Measurements from ENCODE around the gene MCTP1.

Gene MCTP1

GRCh38 chr5:94808497-94808896 lies 476.4 kb downstream of the MCTP1 start:
- ChIA-PET CTCF (no interaction called here), POLR2A (no interaction called here)
- no peak for DNase-seq (ENCODE audit: extremely low spot score)
- no peak for TF ChIP-seq SP1 (IDR thresholded peaks at IDR 0.05)

- ChIA-PET CTCF (no interaction called here), POLR2A (no interaction called here)
- no peak for DNase-seq (ENCODE audit: extremely low spot score)
- no peak for TF ChIP-seq NFRKB (IDR thresholded peaks at IDR 0.05)
- no peak for TF ChIP-seq ZNF384 (IDR thresholded peaks at IDR 0.05)
- TF ChIP-seq SUZ12 (IDR thresholded peaks at IDR 0.05): no peak
- TF ChIP-seq FOXK2 (IDR thresholded peaks at IDR 0.05): no peak
- TF ChIP-seq BHLHE40 (IDR thresholded peaks at IDR 0.05; ENCODE audit: borderline replicate concordance): no peak
- TF ChIP-seq FOXM1 (IDR thresholded peaks at IDR 0.05; ENCODE audit: borderline replicate concordance): no peak
- TF ChIP-seq HDGF (IDR thresholded peaks at IDR 0.05; ENCODE audit: borderline replicate concordance): no peak
- no peak for TF ChIP-seq SP1 (IDR thresholded peaks at IDR 0.05)
- TF ChIP-seq LEF1 (IDR thresholded peaks at IDR 0.05; ENCODE audit: borderline replicate concordance): no peak
- TF ChIP-seq TARDBP (IDR thresholded peaks at IDR 0.05): no peak
- TF ChIP-seq L3MBTL2 (conservative IDR thresholded peaks at IDR 0.05): no peak
- TF ChIP-seq PKNOX1 (IDR thresholded peaks at IDR 0.05): no peak
- no peak for TF ChIP-seq CTBP1 (IDR thresholded peaks at IDR 0.05; ENCODE audit: borderline replicate concordance)
These were observed 476.9 kb downstream of the MCTP1 start for GRCh38 chr5:94807985-94808384.

GRCh38 chr5:94802450-94802849 lies 482.4 kb downstream of the MCTP1 start:
- CTCF ChIA-PET: no interaction called here
- DNase-seq (ENCODE audit: extremely low spot score): no peak
- POLR2A ChIA-PET: no interaction called here
- TF ChIP-seq CTBP1 (IDR thresholded peaks at IDR 0.05; ENCODE audit: borderline replicate concordance) (no peak), L3MBTL2 (conservative IDR thresholded peaks at IDR 0.05) (no peak), ARNT (IDR thresholded peaks at IDR 0.05) (no peak), ELF4 (IDR thresholded peaks at IDR 0.05) (no peak), FOXK2 (IDR thresholded peaks at IDR 0.05) (no peak), LEF1 (IDR thresholded peaks at IDR 0.05; ENCODE audit: borderline replicate concordance) (no peak), TARDBP (IDR thresholded peaks at IDR 0.05) (no peak), BHLHE40 (IDR thresholded peaks at IDR 0.05; ENCODE audit: borderline replicate concordance) (no peak), FOXM1 (IDR thresholded peaks at IDR 0.05; ENCODE audit: borderline replicate concordance) (no peak)

- DNase-seq (ENCODE audit: extremely low spot score): no peak
- ChIA-PET POLR2A (no interaction called here), CTCF (interaction anchor here (0.6 kb wide), 1 partner anchor 47 kb away, joined by 14 read pairs; no protein-coding TSS in a partner anchor)
- TF ChIP-seq LEF1 (IDR thresholded peaks at IDR 0.05; ENCODE audit: borderline replicate concordance) (no peak), L3MBTL2 (conservative IDR thresholded peaks at IDR 0.05) (no peak), ZNF384 (IDR thresholded peaks at IDR 0.05) (no peak), HDGF (IDR thresholded peaks at IDR 0.05; ENCODE audit: borderline replicate concordance) (no peak), PKNOX1 (IDR thresholded peaks at IDR 0.05) (no peak), SP1 (IDR thresholded peaks at IDR 0.05) (no peak), FOXM1 (IDR thresholded peaks at IDR 0.05; ENCODE audit: borderline replicate concordance) (no peak), ELF4 (IDR thresholded peaks at IDR 0.05) (no peak), NFRKB (IDR thresholded peaks at IDR 0.05) (no peak), TARDBP (IDR thresholded peaks at IDR 0.05) (no peak), SUZ12 (IDR thresholded peaks at IDR 0.05) (no peak), ARNT (IDR thresholded peaks at IDR 0.05) (no peak), FOXA1 (IDR thresholded peaks at IDR 0.05) (no peak)
These were observed 488.3 kb downstream of the MCTP1 start for GRCh38 chr5:94796586-94796985.

- TF ChIP-seq SP1 (IDR thresholded peaks at IDR 0.05): no peak
- TF ChIP-seq TARDBP (IDR thresholded peaks at IDR 0.05): no peak
- TF ChIP-seq CTBP1 (IDR thresholded peaks at IDR 0.05; ENCODE audit: borderline replicate concordance): no peak
- DNase-seq (ENCODE audit: extremely low spot score): no peak
- CTCF ChIA-PET: no interaction called here
- POLR2A ChIA-PET: no interaction called here
These were observed 491.1 kb downstream of the MCTP1 start for GRCh38 chr5:94793816-94794198.

- ChIA-PET POLR2A (no interaction called here), CTCF (no interaction called here)
- TF ChIP-seq NFRKB (IDR thresholded peaks at IDR 0.05) (no peak), SUZ12 (IDR thresholded peaks at IDR 0.05) (no peak), PKNOX1 (IDR thresholded peaks at IDR 0.05) (no peak), FOXK2 (IDR thresholded peaks at IDR 0.05) (no peak), LEF1 (IDR thresholded peaks at IDR 0.05; ENCODE audit: borderline replicate concordance) (no peak), CTBP1 (IDR thresholded peaks at IDR 0.05; ENCODE audit: borderline replicate concordance) (no peak), FOXA1 (IDR thresholded peaks at IDR 0.05) (no peak), TARDBP (IDR thresholded peaks at IDR 0.05) (no peak), BHLHE40 (IDR thresholded peaks at IDR 0.05; ENCODE audit: borderline replicate concordance) (no peak), ARNT (IDR thresholded peaks at IDR 0.05) (no peak), L3MBTL2 (conservative IDR thresholded peaks at IDR 0.05) (no peak), FOXM1 (IDR thresholded peaks at IDR 0.05; ENCODE audit: borderline replicate concordance) (no peak), HDGF (IDR thresholded peaks at IDR 0.05; ENCODE audit: borderline replicate concordance) (no peak), ELF4 (IDR thresholded peaks at IDR 0.05) (no peak), SP1 (IDR thresholded peaks at IDR 0.05) (no peak), ZNF384 (IDR thresholded peaks at IDR 0.05) (no peak)
- no peak for DNase-seq (ENCODE audit: extremely low spot score)
These were observed 491.6 kb downstream of the MCTP1 start for GRCh38 chr5:94793113-94793815.
